Stimulated activated memory B cell treated with anti-CD40 and anti-IgM and Interleukin-4, amounts not matched to agents 10 μg/mL and 1 μg/mL and 100 μg/mL, for 72 hours (primary cell): Measurements from ENCODE around the gene RAB11FIP3.

Source experiments
- ATAC-seq: fragments of 150-1000 bp; cut with Tn5 transposase; 2 replicates; pipeline ENCODE4 v1.10.0; 2021
- H3K27ac Mint-ChIP-seq: one replicate; pipeline ENCODE4 v1.8.0; 2022; ENCODE audit warnings: mild to moderate bottlenecking, mixed read lengths
- H3K27me3 Mint-ChIP-seq: one replicate; pipeline ENCODE4 v1.8.0; 2022; ENCODE audit warnings: mixed read lengths
- H3K36me3 Mint-ChIP-seq: one replicate; pipeline ENCODE4 v1.8.0; 2022; ENCODE audit warnings: mixed read lengths
- H3K4me1 Mint-ChIP-seq: one replicate; pipeline ENCODE4 v1.8.0; 2022; ENCODE audit warnings: mixed read lengths
- H3K4me3 Mint-ChIP-seq: one replicate; pipeline ENCODE4 v1.8.0; 2022; ENCODE audit warnings: mild to moderate bottlenecking, moderate library complexity, mixed read lengths
- H3K9me3 Mint-ChIP-seq: one replicate; pipeline ENCODE4 v1.8.0; 2022; ENCODE audit warnings: mixed read lengths

The RAB11FIP3 gene

DNA sequence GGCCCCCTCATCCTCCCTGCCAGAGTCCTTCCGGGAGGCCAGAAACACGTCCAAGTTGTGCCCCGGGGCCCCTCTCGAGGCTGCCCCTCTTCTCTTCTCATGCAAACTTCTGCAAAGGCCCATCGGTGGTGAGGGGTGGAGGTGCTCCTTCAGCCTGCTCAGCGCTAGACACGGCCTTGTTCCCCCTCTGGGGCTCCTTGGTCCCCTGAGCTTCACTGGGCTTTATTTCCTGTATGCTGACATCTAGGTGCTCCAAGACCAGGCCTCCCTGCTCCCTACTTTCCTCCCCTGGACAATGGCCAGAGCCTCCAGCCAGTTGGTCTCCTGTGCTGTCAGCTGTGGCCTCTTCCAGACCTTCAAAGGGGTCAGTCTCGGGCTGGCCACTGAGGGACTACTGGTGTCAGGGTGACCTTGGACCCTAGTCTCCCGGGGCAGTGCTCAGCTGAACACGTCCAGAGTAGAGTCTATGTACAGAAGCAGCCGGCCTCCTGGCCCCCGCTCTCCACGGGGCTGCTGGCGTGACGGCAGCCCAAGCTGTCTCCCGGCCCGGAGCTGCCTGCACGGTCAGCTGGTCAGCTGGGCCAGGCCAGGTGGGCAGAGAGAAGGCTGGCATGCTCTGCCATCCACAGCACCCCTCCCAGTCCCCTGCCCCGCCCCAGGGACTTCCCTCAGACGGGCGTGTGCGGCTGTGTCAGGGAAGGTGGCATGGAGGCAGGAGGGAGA lies 133.0 kb downstream of the RAB11FIP3 start:
- H3K27me3 Mint-ChIP-seq: peaks cover 38% of the 10 kb centered on the region

DNA sequence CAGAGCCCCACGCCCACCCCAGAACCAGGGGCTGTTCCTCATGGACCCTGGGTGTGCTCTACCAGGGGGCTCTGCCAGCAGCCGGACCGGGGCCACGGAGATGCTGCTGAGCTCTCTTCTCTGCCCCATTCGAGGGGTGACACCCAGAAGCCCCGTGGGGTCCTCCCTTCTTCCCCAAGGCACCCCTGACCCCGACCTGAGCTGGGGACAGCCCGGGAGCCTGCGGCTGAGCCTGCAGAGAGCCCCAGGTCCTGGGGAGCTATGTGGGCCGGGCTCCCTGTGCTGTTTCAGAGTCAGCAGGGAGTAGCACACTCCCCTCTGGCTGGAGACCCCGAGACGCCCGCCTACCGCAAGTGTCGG lies 133.6 kb downstream of the RAB11FIP3 start:
- Mint-ChIP-seq H3K36me3 (peaks cover 7% of the 10 kb centered on the region), H3K4me1 (peaks cover 10% of the 10 kb centered on the region), H3K9me3 (no peaks in the 10 kb centered on the region), H3K27ac (no peak overlapping the region), H3K27me3 (peaks cover 38% of the 10 kb centered on the region), H3K4me3 (no peak overlapping the region)
- ATAC-seq: no peak

More for the DNA sequence above, 133.0 kb downstream of the RAB11FIP3 start:
- H3K4me3 Mint-ChIP-seq: no peak overlapping the region
- no peak for ATAC-seq
- peaks cover 10% of the 10 kb centered on the region for H3K4me1 Mint-ChIP-seq
- peaks cover 7% of the 10 kb centered on the region for H3K36me3 Mint-ChIP-seq
- H3K27ac Mint-ChIP-seq: no peak overlapping the region
- H3K9me3 Mint-ChIP-seq: no peaks in the 10 kb centered on the region

GRCh38 chr16:559411-560203 lies 134.2 kb downstream of the RAB11FIP3 start:
- H3K27ac Mint-ChIP-seq: no peak overlapping the region
- peaks cover 38% of the 10 kb centered on the region for H3K27me3 Mint-ChIP-seq

DNA sequence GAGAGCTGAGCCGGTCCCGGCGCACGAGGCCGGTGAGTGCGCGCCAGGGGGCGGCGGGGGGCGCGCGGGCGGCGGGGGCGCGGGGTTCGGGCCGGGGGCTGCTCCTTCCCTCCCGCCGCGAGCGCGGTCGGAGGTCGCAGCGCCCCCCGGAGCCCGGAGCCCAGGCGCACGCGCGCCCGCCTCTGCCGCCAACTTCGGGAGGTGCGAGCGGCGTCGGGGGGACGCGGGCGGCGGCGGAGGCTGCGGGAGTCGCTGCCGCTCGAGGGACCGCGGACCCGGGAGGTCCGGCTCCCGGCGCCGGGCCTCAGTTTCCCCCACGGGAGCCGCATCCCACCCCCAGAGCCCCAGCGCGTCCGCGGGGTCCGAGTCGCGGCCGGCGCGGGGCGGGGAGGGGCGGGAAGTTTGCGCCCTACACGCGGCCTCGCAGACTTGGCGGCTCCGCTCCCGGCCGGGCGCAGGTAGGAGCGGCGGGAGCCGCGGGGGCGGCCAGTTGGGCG lies 134.8 kb downstream of the RAB11FIP3 start, which contains the start of gene PRR35:
Gene PRR35, plus strand, starts transcription at position 191 of the 497 bp plus-strand sequence. CDS start 2,901 bp downstream, outside the sequence.
- Mint-ChIP-seq H3K27me3 (peaks cover 38% of the 10 kb centered on the region), H3K4me3 (peak within 1 kb of the TSS; percentile 31), H3K27ac (no peak within 1 kb of the TSS), H3K4me1 (peaks cover 10% of the 10 kb centered on the region), H3K9me3 (no peaks in the 10 kb centered on the region), H3K36me3 (no peaks in the 10 kb centered on the region)
- ATAC-seq: no peak

More at GRCh38 chr16:559411-560203, 134.2 kb downstream of the RAB11FIP3 start:
- Mint-ChIP-seq H3K36me3 (peaks cover 2% of the 10 kb centered on the region), H3K4me3 (peak overlapping the region; percentile 31), H3K9me3 (no peaks in the 10 kb centered on the region), H3K4me1 (peaks cover 10% of the 10 kb centered on the region)
- ATAC-seq: no peak

- Mint-ChIP-seq H3K9me3 (no peaks in the 10 kb centered on the region), H3K4me1 (peaks cover 10% of the 10 kb centered on the region), H3K27ac (no peak overlapping the region), H3K27me3 (peaks cover 38% of the 10 kb centered on the region), H3K4me3 (no peak overlapping the region), H3K36me3 (no peaks in the 10 kb centered on the region)
- ATAC-seq: no peak
These were observed 135.4 kb downstream of the RAB11FIP3 start for GRCh38 chr16:560701-561412.

DNA sequence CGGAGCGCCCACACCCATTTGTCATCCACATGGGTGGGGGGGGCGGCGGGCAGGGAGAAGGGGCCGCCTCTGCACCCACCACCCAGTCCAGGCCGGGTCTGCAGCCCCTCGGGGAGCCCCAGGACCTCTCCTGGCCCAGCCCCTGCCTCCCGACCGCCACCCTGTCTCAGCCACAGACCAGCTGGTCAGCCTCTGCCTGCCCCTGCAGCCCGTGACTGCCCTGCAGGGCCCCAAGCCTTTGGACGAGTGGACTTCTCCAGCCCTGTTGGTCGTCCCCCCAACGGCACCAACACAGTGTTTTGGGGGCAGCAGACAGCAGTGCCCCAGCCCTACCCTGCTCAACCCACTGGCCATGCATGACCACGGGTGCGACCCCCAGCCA lies 136.0 kb downstream of the RAB11FIP3 start:
- ATAC-seq: no peak
- Mint-ChIP-seq H3K4me1 (peaks cover 13% of the 10 kb centered on the region), H3K36me3 (no peaks in the 10 kb centered on the region), H3K4me3 (no peak overlapping the region), H3K9me3 (no peaks in the 10 kb centered on the region), H3K27me3 (peaks cover 38% of the 10 kb centered on the region), H3K27ac (no peak overlapping the region)

DNA sequence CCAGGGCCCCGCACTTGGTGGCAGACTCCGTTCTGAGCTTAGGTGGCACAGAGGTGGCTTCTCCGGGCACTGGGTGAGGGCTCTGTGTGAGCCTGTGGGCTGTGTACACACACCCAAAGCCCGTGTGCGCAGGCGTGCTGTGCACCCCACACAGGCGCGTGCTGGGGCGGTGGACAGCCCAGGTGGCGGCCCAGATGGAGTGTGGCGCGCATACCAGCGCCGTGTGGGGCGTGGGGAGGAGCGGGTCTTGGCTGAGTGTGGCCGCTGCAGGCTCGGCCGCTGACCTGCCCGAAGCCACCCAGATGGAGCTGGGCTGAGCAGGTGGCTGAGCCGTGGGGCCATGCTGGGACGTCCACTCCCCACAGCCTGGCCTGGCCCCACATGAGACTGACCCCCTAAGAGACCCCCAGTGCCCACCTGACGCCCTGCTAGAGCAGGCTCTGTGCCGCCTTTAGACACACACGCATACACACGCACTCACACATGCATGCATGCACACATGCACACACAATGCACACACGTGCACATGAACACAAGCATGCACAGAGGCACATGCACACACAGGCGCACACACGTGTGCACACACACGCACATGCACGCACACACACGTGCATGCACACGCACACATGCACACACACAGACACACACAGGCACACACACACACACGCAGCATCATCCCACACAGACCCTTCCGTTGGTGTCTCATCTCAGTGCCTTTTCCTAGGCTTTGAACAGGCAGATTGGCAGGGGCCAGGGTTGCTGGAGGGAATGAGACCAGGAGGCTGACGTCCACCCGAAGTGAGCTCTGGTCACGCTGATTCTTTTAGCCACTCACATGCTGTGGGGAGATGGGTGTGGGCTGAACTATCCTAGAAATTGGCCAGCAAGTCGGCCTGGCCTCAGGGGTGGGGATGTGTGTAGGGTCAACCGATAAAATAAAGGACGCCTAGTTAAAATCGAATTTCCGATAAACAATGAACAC lies 136.8 kb downstream of the RAB11FIP3 start:
- Mint-ChIP-seq H3K36me3 (no peaks in the 10 kb centered on the region), H3K9me3 (no peaks in the 10 kb centered on the region), H3K4me1 (peaks cover 21% of the 10 kb centered on the region), H3K27me3 (peaks cover 32% of the 10 kb centered on the region), H3K4me3 (no peak overlapping the region), H3K27ac (no peak overlapping the region)
- ATAC-seq: no peak

GRCh38 chr16:563072-563644 lies 137.7 kb downstream of the RAB11FIP3 start:
- H3K36me3 Mint-ChIP-seq: no peaks in the 10 kb centered on the region

GRCh38 chr16:564690-565418 lies 139.4 kb downstream of the RAB11FIP3 start:
- Mint-ChIP-seq H3K4me3 (no peak overlapping the region), H3K27ac (no peak overlapping the region), H3K36me3 (no peaks in the 10 kb centered on the region), H3K9me3 (no peaks in the 10 kb centered on the region), H3K27me3 (peaks cover 9% of the 10 kb centered on the region), H3K4me1 (peaks cover 22% of the 10 kb centered on the region)
- no peak for ATAC-seq

More at GRCh38 chr16:563072-563644, 137.7 kb downstream of the RAB11FIP3 start:
- Mint-ChIP-seq H3K4me1 (peaks cover 21% of the 10 kb centered on the region), H3K9me3 (no peaks in the 10 kb centered on the region), H3K4me3 (no peak overlapping the region), H3K27ac (no peak overlapping the region), H3K27me3 (peaks cover 23% of the 10 kb centered on the region)
- ATAC-seq: no peak

DNA sequence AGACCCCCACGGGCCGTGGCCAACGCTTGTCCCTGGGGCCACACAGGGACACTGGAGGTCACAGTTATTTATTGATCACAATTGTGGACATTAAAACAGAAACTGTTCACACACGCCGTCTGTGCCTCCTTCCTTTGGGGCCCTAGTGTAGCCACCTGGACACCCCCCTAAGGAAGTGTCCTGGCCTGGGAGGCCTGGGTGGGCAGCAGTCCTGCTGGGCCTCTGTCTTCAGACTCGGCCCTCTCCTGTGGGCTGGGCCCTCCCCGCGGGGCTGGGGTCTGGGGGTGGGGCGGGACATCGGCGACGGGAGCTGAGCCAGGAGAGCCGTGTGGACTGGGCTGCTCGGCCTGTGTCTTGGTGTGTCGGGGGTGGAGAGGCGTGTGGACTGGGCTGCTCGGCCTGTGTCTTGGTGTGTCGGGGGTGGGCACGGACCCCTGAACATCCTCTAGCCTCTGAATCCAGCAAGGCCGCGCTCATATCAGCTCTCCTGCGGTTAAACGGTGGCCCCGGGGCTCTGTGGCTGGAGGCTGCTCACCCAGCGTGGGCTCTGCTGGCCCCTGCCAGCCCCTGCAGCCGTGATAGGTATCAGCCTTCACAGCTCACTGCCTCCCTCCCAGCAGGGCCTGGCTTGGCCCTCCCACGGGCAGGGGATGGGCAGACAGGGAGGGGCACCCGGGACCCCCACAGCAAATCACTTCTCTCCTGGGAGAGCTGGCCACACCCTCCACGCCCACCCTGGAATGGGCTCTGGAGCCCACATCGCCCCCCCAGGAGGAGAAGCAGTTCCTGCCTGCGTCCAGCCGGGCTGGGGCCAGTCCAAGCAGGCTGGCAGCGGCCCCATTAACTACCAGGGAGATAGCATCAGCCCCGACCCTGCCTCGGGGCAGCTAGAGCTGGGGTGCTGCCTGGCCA lies 140.2 kb downstream of the RAB11FIP3 start:
- H3K36me3 Mint-ChIP-seq: no peaks in the 10 kb centered on the region
- H3K4me1 Mint-ChIP-seq: peaks cover 26% of the 10 kb centered on the region
- peak overlapping the region; percentile 92 for H3K27ac Mint-ChIP-seq
- no peak overlapping the region for H3K4me3 Mint-ChIP-seq
- no peaks in the 10 kb centered on the region for H3K9me3 Mint-ChIP-seq
- no peak for ATAC-seq
- peaks cover 9% of the 10 kb centered on the region for H3K27me3 Mint-ChIP-seq

DNA sequence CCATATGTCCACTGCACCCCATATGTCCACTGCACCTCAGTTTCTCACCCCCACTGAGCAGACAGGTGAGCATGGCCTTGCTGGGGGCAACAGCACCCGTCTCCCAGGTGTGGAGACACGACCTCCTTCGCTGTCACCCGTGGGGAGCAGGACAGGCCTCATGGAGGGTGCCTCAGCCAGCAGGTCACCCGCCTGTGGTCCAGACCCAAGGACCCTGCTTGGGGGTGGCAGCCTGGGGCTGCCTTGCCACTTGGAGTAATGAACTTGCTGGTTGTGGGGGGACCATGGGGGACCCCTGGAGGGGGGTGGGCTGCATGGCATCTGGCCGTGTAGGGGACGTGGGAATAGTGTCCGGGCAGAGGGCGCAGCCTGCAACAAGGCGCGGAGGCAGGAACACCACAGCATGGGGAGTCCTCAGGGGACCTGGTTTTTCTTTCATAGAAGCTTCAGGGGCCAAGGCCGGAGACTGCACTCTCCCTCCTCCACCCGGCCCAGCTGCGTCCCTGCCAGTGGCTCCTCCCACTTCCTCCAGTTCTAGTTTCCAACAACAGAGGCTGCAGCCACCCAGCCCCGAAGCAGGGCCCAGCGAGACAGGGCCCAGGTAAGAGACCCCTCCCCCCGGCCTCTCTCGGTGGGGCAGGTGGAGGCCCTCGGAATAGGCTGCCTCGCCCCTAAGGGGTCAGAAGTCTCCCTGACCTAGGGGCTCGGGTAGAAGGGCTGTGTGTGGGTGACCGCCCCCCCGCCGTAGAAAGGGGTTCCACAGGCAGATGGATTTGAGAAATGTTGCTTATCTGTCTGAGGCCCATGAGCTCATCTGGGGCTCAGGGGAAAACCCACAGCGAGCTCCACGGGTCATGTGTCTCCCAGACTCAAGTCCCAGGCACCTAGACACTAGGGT lies 141.3 kb downstream of the RAB11FIP3 start, which contains the start of gene NHLRC4:
Gene NHLRC4, plus strand, starts transcription at position 531 of the 898 bp plus-strand sequence. CDS start 1,043 bp downstream, outside the sequence.
- H3K27me3 Mint-ChIP-seq: peaks cover 9% of the 10 kb centered on the region
- H3K4me3 Mint-ChIP-seq: peak within 1 kb of the TSS; percentile 76
- no peaks in the 10 kb centered on the region for H3K36me3 Mint-ChIP-seq
- H3K27ac Mint-ChIP-seq: peak within 1 kb of the TSS; percentile 92
- peaks cover 36% of the 10 kb centered on the region for H3K4me1 Mint-ChIP-seq
- peak; percentile 77 for ATAC-seq
- no peaks in the 10 kb centered on the region for H3K9me3 Mint-ChIP-seq
